Measurements from ENCODE around the gene MARVELD1.

Gene MARVELD1

GRCh38 chr10:97738616-97739015 lies 25.1 kb downstream of the MARVELD1 start:
- peaks cover 9% of the 10 kb centered on the region for H3K27me3 Mint-ChIP-seq
- no peaks in the 10 kb centered on the region for H3K9me3 Mint-ChIP-seq
- H3K27ac Mint-ChIP-seq, result no peak overlapping the region
- peaks cover 43% of the 10 kb centered on the region for H3K4me1 Mint-ChIP-seq
- peak overlapping the region; percentile 95 for H3K4me3 Mint-ChIP-seq
- H3K36me3 Mint-ChIP-seq, result peaks cover 39% of the 10 kb centered on the region
- CTCF ChIA-PET, result interaction anchor here (0.7 kb wide), 1 partner anchor 14 kb away, joined by 3 read pairs; no protein-coding TSS in a partner anchor
- DNase-seq, result no peak

GRCh38 chr10:97740613-97741012 lies 27.1 kb downstream of the MARVELD1 start:
- peaks cover 50% of the 10 kb centered on the region for H3K36me3 Mint-ChIP-seq
- H3K27ac Mint-ChIP-seq, result no peak overlapping the region
- CTCF ChIA-PET, result no interaction called here
- peaks cover 41% of the 10 kb centered on the region for H3K4me1 Mint-ChIP-seq
- H3K9me3 Mint-ChIP-seq, result no peaks in the 10 kb centered on the region
- H3K27me3 Mint-ChIP-seq, result peaks cover 4% of the 10 kb centered on the region
- no peak for DNase-seq
- no peak overlapping the region for H3K4me3 Mint-ChIP-seq

- Mint-ChIP-seq H3K9me3 (no peaks in the 10 kb centered on the region), H3K36me3 (peaks cover 48% of the 10 kb centered on the region), H3K27ac (no peak overlapping the region), H3K4me3 (no peak overlapping the region), H3K4me1 (peaks cover 18% of the 10 kb centered on the region), H3K27me3 (no peaks in the 10 kb centered on the region)
- CTCF ChIA-PET, result interaction anchor here (0.6 to 1.7 kb wide), 4 partner anchors 26 to 56 kb away, joined by 3 to 6 read pairs (median 4); partner anchors contain the start of gene AVPI1
- no peak for DNase-seq
Observed at GRCh38 chr10:97743169-97743943, 29.8 kb downstream of the MARVELD1 start.

GRCh38 chr10:97744405-97745035 lies 31.0 kb downstream of the MARVELD1 start:
- H3K9me3 Mint-ChIP-seq, result no peaks in the 10 kb centered on the region
- no peak for DNase-seq
- CTCF ChIA-PET, result interaction anchor here (0.6 to 1.7 kb wide), 5 partner anchors 27 to 124 kb away, joined by 3 to 6 read pairs (median 3); partner anchors contain the start of gene AVPI1
- H3K36me3 Mint-ChIP-seq, result peaks cover 48% of the 10 kb centered on the region
- H3K27ac Mint-ChIP-seq, result no peak overlapping the region
- H3K27me3 Mint-ChIP-seq, result no peaks in the 10 kb centered on the region
- H3K4me3 Mint-ChIP-seq, result no peak overlapping the region
- H3K4me1 Mint-ChIP-seq, result peaks cover 12% of the 10 kb centered on the region

GRCh38 chr10:97747573-97747972 lies 34.0 kb downstream of the MARVELD1 start:
- CTCF ChIA-PET, result interaction anchor here (0.6 to 1.2 kb wide), 3 partner anchors 11 to 46 kb away, joined by 3 to 6 read pairs (median 3); partner anchors contain the start of gene ZFYVE27
- Mint-ChIP-seq H3K9me3 (no peaks in the 10 kb centered on the region), H3K27ac (no peak overlapping the region), H3K27me3 (no peaks in the 10 kb centered on the region), H3K4me3 (no peak overlapping the region), H3K36me3 (peaks cover 44% of the 10 kb centered on the region), H3K4me1 (no peaks in the 10 kb centered on the region)
- DNase-seq, result no peak

GRCh38 chr10:97748116-97748515 lies 34.6 kb downstream of the MARVELD1 start:
- H3K36me3 Mint-ChIP-seq, result peaks cover 43% of the 10 kb centered on the region
- no peak overlapping the region for H3K4me3 Mint-ChIP-seq
- H3K27me3 Mint-ChIP-seq, result no peaks in the 10 kb centered on the region
- no peaks in the 10 kb centered on the region for H3K9me3 Mint-ChIP-seq
- H3K27ac Mint-ChIP-seq, result no peak overlapping the region
- H3K4me1 Mint-ChIP-seq, result no peaks in the 10 kb centered on the region
- CTCF ChIA-PET, result interaction anchor here (0.8 to 1.2 kb wide), 4 partner anchors 11 to 46 kb away, joined by 3 to 6 read pairs (median 4); partner anchors contain the start of gene ZFYVE27
- no peak for DNase-seq

GRCh38 chr10:97752956-97753355 lies 39.4 kb downstream of the MARVELD1 start:
- CTCF ChIA-PET, result no interaction called here
- Mint-ChIP-seq H3K27ac (no peak overlapping the region), H3K9me3 (no peaks in the 10 kb centered on the region), H3K4me1 (no peaks in the 10 kb centered on the region), H3K27me3 (no peaks in the 10 kb centered on the region), H3K4me3 (no peak overlapping the region), H3K36me3 (peaks cover 51% of the 10 kb centered on the region)
- DNase-seq, result peak; percentile 8

- H3K27ac Mint-ChIP-seq, result no peak overlapping the region
- no peaks in the 10 kb centered on the region for H3K9me3 Mint-ChIP-seq
- CTCF ChIA-PET, result no interaction called here
- no peak overlapping the region for H3K4me3 Mint-ChIP-seq
- peaks cover 51% of the 10 kb centered on the region for H3K36me3 Mint-ChIP-seq
- DNase-seq, result peak; percentile 4
- no peaks in the 10 kb centered on the region for H3K4me1 Mint-ChIP-seq
- H3K27me3 Mint-ChIP-seq, result no peaks in the 10 kb centered on the region
Observed at GRCh38 chr10:97754726-97755125, 41.2 kb downstream of the MARVELD1 start.

GRCh38 chr10:97755718-97756117 lies 42.2 kb downstream of the MARVELD1 start:
- CTCF ChIA-PET, result interaction anchor here (1.6 kb wide), 1 partner anchor 113 kb away, joined by 6 read pairs; no protein-coding TSS in a partner anchor
- DNase-seq, result no peak
- no peaks in the 10 kb centered on the region for H3K4me1 Mint-ChIP-seq
- H3K27me3 Mint-ChIP-seq, result no peaks in the 10 kb centered on the region
- H3K4me3 Mint-ChIP-seq, result no peak overlapping the region
- H3K9me3 Mint-ChIP-seq, result no peaks in the 10 kb centered on the region
- peaks cover 50% of the 10 kb centered on the region for H3K36me3 Mint-ChIP-seq
- no peak overlapping the region for H3K27ac Mint-ChIP-seq

GRCh38 chr10:97757471-97757870 lies 43.9 kb downstream of the MARVELD1 start:
- peaks cover 41% of the 10 kb centered on the region for H3K36me3 Mint-ChIP-seq
- H3K9me3 Mint-ChIP-seq, result no peaks in the 10 kb centered on the region
- no peak overlapping the region for H3K4me3 Mint-ChIP-seq
- H3K4me1 Mint-ChIP-seq, result no peaks in the 10 kb centered on the region
- H3K27me3 Mint-ChIP-seq, result no peaks in the 10 kb centered on the region
- peak; percentile 3 for DNase-seq
- H3K27ac Mint-ChIP-seq, result no peak overlapping the region
- CTCF ChIA-PET, result interaction anchor here (1.2 to 1.6 kb wide), 2 partner anchors 111 to 112 kb away, joined by 3 to 6 read pairs; no protein-coding TSS in a partner anchor

GRCh38 chr10:97759158-97759887 lies 45.8 kb downstream of the MARVELD1 start:
- Mint-ChIP-seq H3K4me3 (no peak overlapping the region), H3K27ac (no peak overlapping the region), H3K36me3 (peaks cover 28% of the 10 kb centered on the region), H3K27me3 (no peaks in the 10 kb centered on the region), H3K9me3 (no peaks in the 10 kb centered on the region), H3K4me1 (no peaks in the 10 kb centered on the region)
- CTCF ChIA-PET, result interaction anchor here (0.7 to 2.6 kb wide), 8 partner anchors 9 to 283 kb away, joined by 3 to 6 read pairs (median 4); no protein-coding TSS in a partner anchor
- DNase-seq, result peak; percentile 69

- DNase-seq, result peak; percentile 9
- no peaks in the 10 kb centered on the region for H3K27me3 Mint-ChIP-seq
- H3K27ac Mint-ChIP-seq, result no peak overlapping the region
- H3K36me3 Mint-ChIP-seq, result peaks cover 22% of the 10 kb centered on the region
- CTCF ChIA-PET, result interaction anchor here (0.7 to 2.6 kb wide), 8 partner anchors 8 to 282 kb away, joined by 3 to 6 read pairs (median 4); no protein-coding TSS in a partner anchor
- no peaks in the 10 kb centered on the region for H3K4me1 Mint-ChIP-seq
- H3K4me3 Mint-ChIP-seq, result no peak overlapping the region
- no peaks in the 10 kb centered on the region for H3K9me3 Mint-ChIP-seq
Observed at GRCh38 chr10:97759946-97760345, 46.4 kb downstream of the MARVELD1 start.

- Mint-ChIP-seq H3K36me3 (peaks cover 18% of the 10 kb centered on the region), H3K27me3 (no peaks in the 10 kb centered on the region), H3K4me1 (no peaks in the 10 kb centered on the region), H3K4me3 (no peak overlapping the region), H3K27ac (no peak overlapping the region), H3K9me3 (no peaks in the 10 kb centered on the region)
- peak; percentile 8 for DNase-seq
- CTCF ChIA-PET, result interaction anchor here (0.7 to 2.6 kb wide), 7 partner anchors 7 to 281 kb away, joined by 3 to 6 read pairs (median 4); no protein-coding TSS in a partner anchor
Observed at GRCh38 chr10:97760461-97761257, 47.1 kb downstream of the MARVELD1 start.
